IPS-18c (cell line): ENCODE data around the gene CEP19.
"Not testable (repeated sequence)": the region's sequence is repeated elsewhere in the genome, so short reads cannot be mapped to it uniquely, and the experiment has no call there.

Experiments
- H3K4me3 ChIP-seq: 2 replicates; pipeline ENCODE4 v1.7.0; 2013; ENCODE audit warnings: low read depth, mild to moderate bottlenecking, low read length, moderate library complexity; ENCODE audit not compliant: insufficient read depth
- H3K9me3 ChIP-seq: one replicate; pipeline ENCODE4 v1.6.1; 2013; ENCODE audit warnings: mild to moderate bottlenecking, low read length, moderate library complexity; ENCODE audit not compliant: control insufficient read depth, insufficient read depth

The CEP19 gene

GRCh38 chr3:196721097-196721496, 9.0 kb upstream of the CEP19 start:
- Histone ChIP-seq H3K9me3 (no peaks in the 10 kb centered on the region), H3K4me3 (no peak overlapping the region)

- H3K4me3 ChIP-seq, H3K9me3 ChIP-seq: not testable (repeated sequence)
Measured at GRCh38 chr3:196717162-196717561, 5.1 kb upstream of the CEP19 start.

DNA sequence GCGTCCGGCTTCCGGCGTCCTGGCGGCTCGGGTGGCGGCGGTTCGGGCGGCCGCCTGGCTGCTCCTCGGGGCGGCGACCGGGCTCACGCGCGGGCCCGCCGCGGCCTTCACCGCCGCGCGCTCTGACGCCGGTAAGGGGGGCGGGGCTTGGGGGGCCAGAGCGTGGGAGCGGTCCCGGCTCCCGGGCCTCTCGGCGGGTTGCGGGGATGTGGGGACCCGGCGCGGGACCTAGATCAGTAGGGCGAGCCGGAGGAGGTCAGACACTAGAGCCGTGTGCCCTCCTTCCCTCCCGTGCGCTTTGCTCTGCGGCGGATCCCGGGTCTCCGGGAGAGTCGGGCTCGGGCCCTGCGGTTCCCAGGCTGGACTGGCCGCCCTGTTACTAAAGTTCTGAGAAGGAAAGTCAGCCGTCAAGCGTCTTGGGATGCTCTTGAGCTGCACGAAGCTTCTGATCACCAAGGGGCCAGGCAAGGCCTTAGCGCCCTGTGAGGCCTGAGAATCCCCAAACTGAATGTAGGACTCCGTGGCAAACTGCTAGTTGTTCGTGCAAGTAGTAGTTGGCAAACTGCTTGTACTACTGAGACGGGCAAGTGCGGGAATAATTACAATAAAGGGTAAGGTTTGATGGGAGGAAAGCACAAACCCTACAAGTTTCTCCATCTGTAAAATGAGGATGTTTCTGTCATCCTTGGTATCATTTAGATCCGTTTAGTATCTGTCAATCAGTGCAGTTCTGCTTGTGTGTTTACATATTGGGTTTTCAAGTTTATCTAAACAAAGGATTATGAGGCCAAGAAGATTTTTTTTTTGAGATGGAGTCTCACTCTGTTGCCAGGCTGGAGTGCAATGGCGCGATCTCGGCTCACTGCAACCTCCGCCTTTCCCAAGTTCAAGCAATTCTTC, 714 bp upstream of the CEP19 start:
- Histone ChIP-seq H3K9me3 (no peaks in the 10 kb centered on the region), H3K4me3 (peak overlapping the region; percentile 80)

DNA sequence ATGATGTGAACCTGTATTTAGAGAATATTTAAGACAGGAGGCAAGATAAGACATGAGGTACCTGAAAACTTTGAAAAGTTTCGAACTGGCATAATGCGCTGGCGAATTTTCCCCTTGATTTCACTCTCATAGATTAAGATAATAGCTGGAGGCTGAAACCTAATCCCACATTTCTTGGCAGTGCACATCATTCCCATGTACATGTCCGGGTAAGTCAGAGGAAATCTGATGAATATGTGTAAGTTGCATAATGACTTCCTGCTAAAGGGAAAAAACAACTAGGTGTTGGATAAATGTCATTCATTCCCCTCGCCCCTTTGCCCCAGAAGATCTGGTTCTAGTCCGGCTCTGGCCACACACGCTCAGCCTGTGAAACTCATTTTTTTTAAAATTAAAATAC, 3.6 kb downstream of the CEP19 start:
- no peaks in the 10 kb centered on the region for H3K9me3 ChIP-seq

GRCh38 chr3:196707566-196707965, 4.5 kb downstream of the CEP19 start:
- no peaks in the 10 kb centered on the region for H3K9me3 ChIP-seq
- no peak overlapping the region for H3K4me3 ChIP-seq

More for the DNA sequence above, 3.6 kb downstream of the CEP19 start:
- no peak overlapping the region for H3K4me3 ChIP-seq

DNA sequence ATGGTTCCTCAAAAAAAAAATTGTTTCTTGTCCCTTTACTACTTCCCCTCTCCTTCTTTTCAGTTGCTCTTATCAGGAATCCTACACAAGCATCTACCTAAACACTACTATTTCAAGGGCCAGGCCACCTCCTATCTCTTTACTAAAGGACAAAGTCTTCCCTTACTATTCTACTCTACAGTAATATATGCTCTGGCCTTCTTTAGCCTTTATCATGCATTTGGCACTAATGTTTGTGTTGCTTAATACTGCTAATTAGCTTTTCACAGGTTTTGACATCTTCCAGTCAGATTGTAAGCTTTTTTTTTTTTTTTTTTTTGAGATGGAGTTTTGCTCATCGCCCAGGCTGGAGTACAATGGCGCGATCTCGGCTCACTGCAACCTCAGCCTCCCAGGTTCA, 5.3 kb downstream of the CEP19 start:
- Histone ChIP-seq H3K9me3 (no peaks in the 10 kb centered on the region), H3K4me3 (no peak overlapping the region)

DNA sequence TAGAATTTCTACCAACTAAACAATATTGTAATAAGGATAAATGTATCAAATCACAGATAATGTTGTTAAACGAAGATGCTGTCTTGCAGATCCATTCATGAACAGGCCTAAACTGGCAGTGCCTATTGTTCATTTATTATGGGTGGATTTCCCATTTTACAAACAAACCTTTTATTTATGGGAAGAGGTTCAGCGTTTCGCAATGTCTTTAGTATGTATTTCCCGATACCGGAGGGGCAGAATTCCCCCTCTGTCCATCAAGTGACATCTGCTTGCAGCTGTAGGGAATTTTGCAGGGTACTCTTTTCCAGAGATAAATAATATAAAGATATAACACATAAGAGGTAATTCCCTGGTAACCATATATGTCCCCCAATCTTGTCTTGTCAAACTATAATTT, 5.7 kb downstream of the CEP19 start:
- H3K9me3 ChIP-seq = no peaks in the 10 kb centered on the region

GRCh38 chr3:196700801-196701200, 11.2 kb downstream of the CEP19 start:
- no peaks in the 10 kb centered on the region for H3K9me3 ChIP-seq
- H3K4me3 ChIP-seq = no peak overlapping the region

More for the DNA sequence above, 5.7 kb downstream of the CEP19 start:
- no peak overlapping the region for H3K4me3 ChIP-seq

DNA sequence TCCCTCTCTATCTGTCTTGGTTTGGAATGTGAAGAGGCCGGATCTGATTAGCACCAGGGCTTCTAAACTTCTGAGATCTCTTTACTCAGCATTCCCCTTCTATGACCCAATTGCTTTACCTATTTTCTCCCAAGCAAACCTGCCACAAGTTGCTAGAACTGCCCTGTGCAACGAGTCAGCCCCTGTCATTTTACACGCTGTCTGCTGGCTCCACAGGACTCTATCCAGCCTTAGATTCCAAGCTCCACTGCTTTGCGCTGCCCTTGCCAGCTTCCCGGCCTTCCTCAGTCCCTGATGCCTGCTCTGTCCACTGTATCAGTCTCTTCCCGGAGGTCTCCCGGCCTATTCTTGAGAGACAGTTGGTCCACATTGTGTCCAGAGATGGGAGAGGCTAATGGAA, 12.3 kb downstream of the CEP19 start:
- no peak overlapping the region for H3K4me3 ChIP-seq

DNA sequence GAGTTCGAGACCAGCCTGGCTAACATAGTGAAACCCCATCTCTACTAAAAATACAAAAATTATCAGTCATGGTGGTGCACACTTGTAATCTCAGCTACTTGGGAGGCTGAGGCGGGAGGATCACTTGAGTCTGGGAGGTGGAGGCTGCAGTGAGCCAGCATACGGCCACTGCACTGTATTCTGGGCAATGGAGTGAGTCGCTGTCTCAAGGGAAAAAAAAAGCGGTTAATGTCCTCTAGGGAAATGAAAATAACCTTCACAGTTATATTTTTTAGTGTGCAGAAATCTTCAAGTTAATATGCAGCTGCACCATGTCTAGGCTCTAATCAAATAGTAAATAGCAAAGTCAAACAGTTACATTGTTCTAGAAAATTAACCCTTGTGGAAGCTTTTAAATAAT, 14.8 kb downstream of the CEP19 start:
- H3K9me3 ChIP-seq = no peaks in the 10 kb centered on the region
- no peak overlapping the region for H3K4me3 ChIP-seq

More for the DNA sequence above, 12.3 kb downstream of the CEP19 start:
- H3K9me3 ChIP-seq = no peaks in the 10 kb centered on the region

- Histone ChIP-seq H3K9me3 (no peaks in the 10 kb centered on the region), H3K4me3 (no peak overlapping the region)
Measured at GRCh38 chr3:196695849-196696226, 16.2 kb downstream of the CEP19 start.

GRCh38 chr3:196694941-196695848, 16.9 kb downstream of the CEP19 start:
- H3K9me3 ChIP-seq = no peaks in the 10 kb centered on the region

DNA sequence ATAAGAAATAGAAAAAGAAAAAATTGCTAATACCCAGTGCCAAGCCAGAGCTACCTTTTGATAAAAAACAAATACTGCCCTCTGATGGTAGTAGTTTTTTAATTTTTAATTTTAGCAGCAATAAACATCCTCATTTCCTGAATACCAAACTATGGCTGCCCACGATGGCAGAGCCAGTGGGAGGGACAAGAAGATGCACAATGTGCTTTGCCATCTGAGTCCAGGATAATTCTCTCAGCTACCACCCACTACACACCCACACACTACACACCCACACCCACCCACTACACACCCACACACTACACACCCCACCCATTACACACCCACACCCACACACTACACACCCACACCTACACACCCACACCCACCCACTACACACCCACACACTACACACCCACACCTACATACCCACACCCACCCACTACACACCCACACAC, 17.8 kb downstream of the CEP19 start:
- Histone ChIP-seq H3K4me3 (no peak overlapping the region), H3K9me3 (no peaks in the 10 kb centered on the region)

More at GRCh38 chr3:196694941-196695848, 16.9 kb downstream of the CEP19 start:
- no peak overlapping the region for H3K4me3 ChIP-seq

- no peaks in the 10 kb centered on the region for H3K9me3 ChIP-seq
Measured at GRCh38 chr3:196691386-196691785, 20.7 kb downstream of the CEP19 start.

GRCh38 chr3:196689941-196690660, 21.9 kb downstream of the CEP19 start:
- H3K4me3 ChIP-seq = no peak overlapping the region

More at GRCh38 chr3:196691386-196691785, 20.7 kb downstream of the CEP19 start:
- no peak overlapping the region for H3K4me3 ChIP-seq

GRCh38 chr3:196688349-196688748, 23.7 kb downstream of the CEP19 start:
- Histone ChIP-seq H3K4me3 (no peak overlapping the region), H3K9me3 (no peaks in the 10 kb centered on the region)

More at GRCh38 chr3:196689941-196690660, 21.9 kb downstream of the CEP19 start:
- no peaks in the 10 kb centered on the region for H3K9me3 ChIP-seq

DNA sequence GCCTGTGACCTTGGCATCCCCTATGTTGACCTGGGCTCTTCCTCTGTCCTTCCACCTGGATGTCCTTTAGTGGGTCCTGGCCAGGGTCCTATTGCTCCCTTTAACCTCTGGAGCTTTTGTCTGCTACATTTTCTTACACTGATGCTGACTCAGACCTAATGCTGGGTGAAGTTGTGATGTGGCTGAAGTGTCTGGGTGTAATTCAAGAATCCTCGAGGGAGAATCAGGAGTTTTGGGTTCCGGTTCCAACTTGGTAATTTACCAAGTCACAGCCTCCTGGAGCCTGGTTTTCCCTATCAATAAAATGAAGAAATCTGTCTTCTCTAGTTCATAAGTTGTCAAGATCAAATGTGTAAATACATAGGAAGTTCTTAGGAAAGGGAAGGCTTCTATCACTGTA, 25.6 kb downstream of the CEP19 start:
- H3K4me3 ChIP-seq = no peak overlapping the region
- H3K9me3 ChIP-seq = no peaks in the 10 kb centered on the region
